Naive B cell (primary cell): ENCODE data around the gene TRABD. TPM values are rescaled to one million over a fixed set of nuclear protein-coding genes. Genes with fewer than 3 reads are reported as not detected.
"Not testable (repeated sequence)": the region's sequence is repeated elsewhere in the genome, so short reads cannot be mapped to it uniquely, and the experiment has no call there.

Source experiments
- ATAC-seq, 2 donors: fragments of 150-1000 bp; cut with Tn5 transposase; 2 replicates each; pipeline ENCODE4 v1.10.0; 2021; ENCODE audit warnings: low read depth in 2 of 2, mild to moderate bottlenecking in 2 of 2, moderate library complexity in 2 of 2
- DNase-seq: peaks from one replicate; pipeline ENCODE4 v3.0.0; 2022
- H3K27ac Mint-ChIP-seq, 6 donors: one replicate each; pipeline ENCODE4 v1.8.0; 2020 to 2022; ENCODE audit warnings: mild to moderate bottlenecking in 6 of 6, mixed read lengths in 6 of 6, moderate library complexity in 5 of 6, inconsistent platforms in 2 of 6
- H3K27me3 Mint-ChIP-seq, 3 donors: one replicate each; pipeline ENCODE4 v1.8.0; 2021 to 2022; ENCODE audit warnings: mixed read lengths in 3 of 3, mild to moderate bottlenecking in 1 of 3
- H3K36me3 Mint-ChIP-seq, 2 donors: one replicate each; pipeline ENCODE4 v1.8.0; 2020 to 2022; ENCODE audit warnings: mixed read lengths in 2 of 2, inconsistent platforms in 1 of 2, mild to moderate bottlenecking in 1 of 2
- H3K4me1 Mint-ChIP-seq, 3 donors: one replicate each; pipeline ENCODE4 v1.8.0; 2020 to 2022; ENCODE audit warnings: mixed read lengths in 3 of 3, inconsistent platforms in 1 of 3, mild to moderate bottlenecking in 1 of 3, moderate library complexity in 1 of 3
- H3K4me3 Mint-ChIP-seq, 8 donors: one replicate each; pipeline ENCODE4 v1.8.0; 2020 to 2022; ENCODE audit warnings: mild to moderate bottlenecking in 8 of 8, mixed read lengths in 8 of 8, moderate library complexity in 8 of 8, inconsistent platforms in 2 of 8
- H3K9me3 Mint-ChIP-seq, 7 donors: one replicate each; pipeline ENCODE4 v1.8.0; 2020 to 2022; ENCODE audit warnings: mixed read lengths in 7 of 7, mild to moderate bottlenecking in 5 of 7, inconsistent platforms in 2 of 7, moderate library complexity in 1 of 7
- polyA plus RNA-seq, 6 donors: library from polyadenylated mRNA; unstranded; fragments of 300-500 nt; fragmentation: Illumina TruSeq; gene quantifications; one replicate each; pipeline ENCODE4 v1.2.3, GENCODE V29; 2021; ENCODE audit warnings: low read depth in 6 of 6

The TRABD gene
- polyA plus RNA-seq, 6 donors from 2014 or later = 9.4 to 22.6 (median 15.1) TPM

DNA sequence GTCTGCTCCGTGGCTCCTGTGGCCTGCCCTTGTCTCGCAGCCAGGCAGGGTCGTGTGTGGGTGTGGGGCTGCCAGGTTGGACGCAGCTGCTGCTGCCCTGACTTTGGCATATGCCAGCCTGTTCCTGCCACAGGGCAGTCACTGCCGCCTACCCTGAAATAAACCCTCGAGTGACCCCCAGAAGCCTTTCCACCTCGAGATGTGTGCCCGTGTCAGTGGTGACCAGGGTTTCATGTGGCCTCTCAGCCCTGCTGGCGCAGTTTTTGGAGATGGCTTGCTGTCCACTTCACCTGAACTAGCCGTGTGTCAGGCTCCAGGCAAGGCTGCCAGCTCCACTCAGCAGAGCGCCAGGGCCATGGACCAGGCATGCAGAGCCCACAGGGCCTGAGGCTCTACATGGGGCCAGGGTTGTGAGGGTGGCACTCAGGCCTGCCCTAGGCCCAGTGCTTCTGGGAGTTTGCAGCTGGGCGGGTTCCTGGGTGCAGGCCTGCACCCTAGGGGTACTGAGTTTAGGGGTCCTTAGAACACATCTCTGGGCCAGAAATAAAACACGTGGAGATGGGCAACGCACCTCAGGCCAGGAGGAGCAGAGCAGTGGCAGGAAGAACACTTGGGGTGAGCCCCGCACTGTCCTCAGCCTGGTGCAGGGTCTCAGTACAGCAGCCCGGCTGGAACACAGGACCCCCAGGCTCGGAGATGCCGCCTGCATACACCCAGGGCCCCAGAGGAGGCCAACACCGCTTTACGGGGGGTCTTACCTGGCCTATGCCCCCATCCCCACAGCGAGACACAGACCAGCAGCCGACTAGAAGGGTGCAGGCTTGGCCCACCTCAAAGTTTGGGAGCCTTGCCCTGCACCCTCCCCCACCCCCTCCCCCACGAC lies 24.0 kb upstream of the TRABD start:
- Mint-ChIP-seq H3K4me3 (no peak overlapping the region), H3K4me1 (no peaks in the 10 kb centered on the region), H3K27ac (no peak overlapping the region), H3K9me3 (no peaks in the 10 kb centered on the region), H3K27me3 (peaks cover 14 to 39% (median 24%) of the 10 kb centered on the region in 3 donors), H3K36me3 (no peaks in the 10 kb centered on the region)
- no peak for DNase-seq
- no peak for ATAC-seq

DNA sequence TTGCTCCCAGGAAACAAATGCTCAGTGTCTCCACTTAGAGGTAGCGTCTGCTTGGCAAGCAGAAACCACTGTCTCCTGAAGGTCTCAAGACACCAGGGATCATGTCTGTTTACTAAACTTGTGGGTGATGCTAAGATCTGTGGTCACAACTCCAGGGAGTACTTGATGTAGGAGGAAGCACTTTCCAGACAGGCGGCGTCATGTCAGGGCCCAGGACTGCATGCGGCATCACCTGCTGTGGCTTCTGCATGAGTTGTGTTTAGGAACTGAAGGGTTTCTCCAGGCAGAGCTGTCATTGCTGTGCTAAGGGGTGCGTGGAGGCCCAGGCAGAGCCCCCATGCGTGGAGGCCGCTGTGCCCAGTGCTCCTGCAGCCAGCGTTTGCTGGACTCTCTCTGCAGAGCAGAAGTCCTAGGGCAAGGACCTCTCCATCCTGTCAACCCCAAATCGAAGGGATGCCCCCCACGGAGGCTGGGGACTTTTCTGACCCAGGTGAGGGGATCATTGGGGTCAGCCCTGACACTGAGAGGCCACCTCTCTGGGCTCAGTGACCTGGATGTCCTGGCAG lies 23.2 kb upstream of the TRABD start:
- DNase-seq = no peak
- H3K36me3 Mint-ChIP-seq = no peaks in the 10 kb centered on the region
- no peaks in the 10 kb centered on the region for H3K4me1 Mint-ChIP-seq
- ATAC-seq = no peak
- no peaks in the 10 kb centered on the region for H3K9me3 Mint-ChIP-seq
- H3K4me3 Mint-ChIP-seq = no peak overlapping the region
- H3K27ac Mint-ChIP-seq = peak overlapping the region in 1 of 6 donors; percentile 67
- peaks cover 14 to 40% (median 25%) of the 10 kb centered on the region in 3 donors for H3K27me3 Mint-ChIP-seq

DNA sequence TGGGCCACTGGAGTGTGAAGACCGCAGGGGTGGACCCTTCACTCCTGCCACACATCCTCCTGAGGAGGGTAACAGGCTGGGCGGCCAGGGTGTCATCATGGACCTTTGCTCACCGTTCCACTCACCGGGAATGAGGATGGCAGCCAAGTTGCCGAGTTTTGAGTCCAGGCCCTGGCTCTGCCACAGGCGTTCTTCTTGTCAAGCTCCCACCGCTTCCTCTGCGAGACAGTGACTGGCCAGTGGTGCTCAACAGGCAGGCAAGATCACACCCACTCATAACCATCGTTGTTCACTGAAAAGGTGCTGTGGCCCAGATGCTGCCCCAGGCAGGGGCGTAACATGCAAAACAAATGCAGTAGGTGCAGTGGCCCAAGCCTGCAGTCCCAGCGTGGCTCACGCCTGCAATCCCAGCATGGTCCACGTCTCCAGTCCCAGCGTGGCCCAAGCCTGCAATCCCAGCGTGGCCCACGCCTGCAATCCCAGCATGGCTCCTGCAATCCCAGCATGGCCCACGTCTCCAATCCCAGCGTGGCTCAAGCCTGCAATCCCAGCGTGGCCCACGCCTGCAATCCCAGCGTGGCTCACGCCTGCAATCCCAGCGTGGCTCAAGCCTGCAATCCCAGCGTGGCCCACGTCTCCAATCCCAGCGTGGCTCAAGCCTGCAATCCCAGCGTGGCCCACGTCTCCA lies 20.1 kb upstream of the TRABD start:
- Mint-ChIP-seq H3K9me3 (no peaks in the 10 kb centered on the region), H3K36me3 (no peaks in the 10 kb centered on the region), H3K4me1 (peaks cover 7 to 14% (median 10%) of the 10 kb centered on the region in 3 donors), H3K27me3 (peaks cover 22 to 50% (median 46%) of the 10 kb centered on the region in 3 donors), H3K4me3 (no peak overlapping the region), H3K27ac (no peak overlapping the region)
- ATAC-seq = no peak
- no peak for DNase-seq

DNA sequence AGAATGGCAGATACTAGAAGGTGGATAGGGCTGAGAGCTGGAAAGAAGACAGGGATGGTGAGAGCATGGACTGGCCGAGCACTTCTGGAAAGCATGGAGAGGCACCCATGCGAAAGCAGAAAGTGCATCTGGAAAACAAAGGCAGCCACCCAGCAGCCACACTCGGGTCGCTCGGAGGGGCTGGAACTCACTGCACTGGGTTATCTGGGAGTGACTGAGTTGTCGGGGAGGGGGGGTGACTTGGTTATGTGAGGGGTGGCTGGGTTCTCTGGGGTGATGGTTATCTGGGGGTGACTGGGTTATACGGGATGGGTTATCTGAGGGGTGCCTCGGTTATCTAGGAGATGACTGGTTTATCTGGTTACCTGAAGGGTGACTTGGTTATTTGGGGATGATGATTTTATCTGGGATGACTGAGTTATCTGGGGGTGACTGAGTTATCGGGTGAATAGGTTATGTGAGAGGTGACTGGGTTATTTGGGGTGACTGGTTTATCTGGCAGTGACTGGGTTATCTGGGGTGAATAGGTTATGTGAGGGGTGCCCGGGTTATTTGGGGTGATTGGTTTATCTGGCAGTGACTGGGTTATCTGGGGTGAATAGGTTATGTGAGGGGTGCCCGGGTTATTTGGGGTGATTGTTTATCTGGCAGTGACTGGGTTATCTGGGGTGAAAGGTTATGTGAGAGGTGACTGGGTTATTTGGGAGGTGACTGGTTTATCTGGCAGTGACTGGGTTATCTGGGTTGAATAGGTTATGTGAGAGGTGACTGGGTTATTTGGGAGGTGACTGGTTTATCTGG lies 17.8 kb upstream of the TRABD start:
- Mint-ChIP-seq H3K27ac (peak overlapping the region in 2 of 6 donors; percentile 42 to 54), H3K4me3 (peak overlapping the region in 5 of 8 donors; percentile 15 to 84 (median 79)), H3K36me3 (no peaks in the 10 kb centered on the region), H3K27me3 (peaks cover 20 to 49% (median 33%) of the 10 kb centered on the region in 3 donors), H3K9me3 (no peaks in the 10 kb centered on the region), H3K4me1 (peaks cover 20 to 22% (median 22%) of the 10 kb centered on the region in 3 donors)
- DNase-seq (no peak), ATAC-seq (no peak)

DNA sequence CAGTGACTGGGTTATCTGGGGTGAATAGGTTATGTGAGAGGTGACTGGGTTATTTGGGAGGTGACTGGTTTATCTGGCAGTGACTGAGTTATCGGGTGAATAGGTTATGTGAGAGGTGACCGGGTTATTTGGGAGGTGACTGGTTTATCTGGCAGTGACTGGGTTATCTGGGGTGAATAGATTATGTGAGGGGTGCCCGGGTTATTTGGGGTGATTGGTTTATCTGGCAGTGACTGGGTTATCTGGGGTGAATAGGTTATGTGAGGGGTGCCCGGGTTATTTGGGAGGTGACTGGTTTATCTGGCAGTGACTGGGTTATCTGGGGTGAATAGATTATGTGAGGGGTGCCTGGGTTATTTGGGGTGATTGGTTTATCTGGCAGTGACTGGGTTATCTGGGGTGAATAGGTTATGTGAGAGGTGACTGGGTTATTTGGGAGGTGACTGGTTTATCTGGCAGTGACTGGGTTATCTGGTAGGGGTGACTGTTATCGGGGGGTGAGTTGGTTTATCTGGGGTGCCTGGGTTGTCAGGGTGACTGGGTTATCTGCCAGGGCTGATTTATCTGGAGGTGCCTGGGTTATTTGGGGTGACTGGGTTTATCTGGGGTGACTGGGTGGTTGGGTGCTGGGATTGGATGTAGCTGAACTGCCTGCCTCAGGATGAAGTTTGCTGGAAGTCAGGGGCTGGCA lies 17.1 kb upstream of the TRABD start:
- not testable (repeated sequence) for DNase-seq, ATAC-seq

DNA sequence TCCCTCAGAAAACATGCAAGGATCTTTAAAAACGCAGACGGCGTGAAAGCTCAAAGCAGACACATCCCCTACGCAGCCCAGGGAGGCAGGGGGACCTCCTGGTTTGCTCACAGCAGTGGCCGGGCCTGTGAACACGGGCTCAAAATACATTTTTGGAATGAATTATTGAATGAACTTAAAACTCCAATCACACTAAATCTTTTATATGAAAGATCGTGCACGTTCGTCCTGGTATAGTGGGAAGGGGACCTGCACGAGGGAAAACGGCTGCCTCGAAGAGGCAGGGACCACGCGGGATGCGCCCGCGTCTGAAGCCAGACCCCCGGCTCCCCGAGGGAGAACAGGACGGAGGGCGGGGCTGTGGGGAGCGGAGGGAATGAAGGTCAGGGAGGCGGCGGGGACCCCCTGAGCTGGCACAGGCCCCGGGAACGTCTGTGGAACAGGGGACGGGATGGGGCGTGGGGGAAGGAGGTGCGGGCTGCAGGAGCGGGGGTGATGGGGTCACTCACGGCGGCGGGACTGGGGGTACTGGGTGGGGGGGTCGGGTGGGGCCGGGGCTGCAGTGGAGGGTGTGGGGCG lies 16.4 kb upstream of the TRABD start:
- H3K9me3 Mint-ChIP-seq = no peaks in the 10 kb centered on the region
- DNase-seq = no peak

More for the DNA sequence above, 17.1 kb upstream of the TRABD start:
- H3K36me3 Mint-ChIP-seq, H3K9me3 Mint-ChIP-seq: not testable (repeated sequence)
- H3K4me1 Mint-ChIP-seq = peaks cover 25 to 29% (median 26%) of the 10 kb centered on the region in 3 donors
- H3K4me3 Mint-ChIP-seq = peak overlapping the region; percentile 62 to 86 (median 77)
- H3K27me3 Mint-ChIP-seq = peaks cover 18 to 51% (median 31%) of the 10 kb centered on the region in 3 donors
- peak overlapping the region in 3 of 6 donors; percentile 34 to 96 (median 72) for H3K27ac Mint-ChIP-seq

DNA sequence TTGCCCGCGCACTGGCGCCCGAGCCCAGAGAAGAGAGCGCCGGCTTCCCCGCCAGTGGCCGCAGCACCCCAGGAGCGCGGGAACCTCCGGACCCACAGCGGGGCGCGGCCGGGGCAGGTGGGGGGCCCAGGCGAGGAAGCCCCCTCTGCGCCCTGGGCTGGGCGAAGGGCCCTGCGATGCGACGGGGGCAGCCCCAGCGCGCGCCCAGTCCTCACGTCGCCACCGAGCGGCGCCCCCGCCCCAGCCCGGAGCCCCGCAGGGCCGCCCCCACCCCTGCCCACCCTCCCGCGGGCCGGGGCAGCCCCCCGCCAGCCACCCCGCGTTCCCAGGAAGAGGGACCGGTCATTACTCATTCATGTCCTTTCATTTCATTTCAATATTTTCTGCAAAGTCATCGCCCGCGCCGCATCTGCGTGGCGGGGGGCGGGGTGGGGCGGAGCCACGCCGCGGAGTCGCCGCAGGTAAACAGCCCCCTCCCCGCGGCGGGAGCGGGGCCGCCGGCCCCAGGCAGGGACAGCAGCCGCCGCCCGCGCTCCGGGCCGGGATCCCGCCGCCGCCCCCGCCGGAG lies 15.9 kb upstream of the TRABD start:
- H3K4me1 Mint-ChIP-seq = peaks cover 28 to 30% (median 29%) of the 10 kb centered on the region in 3 donors
- peaks cover 18 to 47% (median 31%) of the 10 kb centered on the region in 3 donors for H3K27me3 Mint-ChIP-seq
- DNase-seq (no peak), ATAC-seq (peak; percentile 38 to 43)
- H3K36me3 Mint-ChIP-seq = no peaks in the 10 kb centered on the region
- peak overlapping the region in 4 of 8 donors; percentile 40 to 79 (median 56) for H3K4me3 Mint-ChIP-seq
- H3K9me3 Mint-ChIP-seq = no peaks in the 10 kb centered on the region
- H3K27ac Mint-ChIP-seq = no peak overlapping the region

More for the DNA sequence above, 16.4 kb upstream of the TRABD start:
- peak overlapping the region in 3 of 6 donors; percentile 63 to 96 (median 72) for H3K27ac Mint-ChIP-seq
- peaks cover 18 to 49% (median 31%) of the 10 kb centered on the region in 3 donors for H3K27me3 Mint-ChIP-seq
- no peaks in the 10 kb centered on the region for H3K36me3 Mint-ChIP-seq
- peak overlapping the region; percentile 62 to 86 (median 77) for H3K4me3 Mint-ChIP-seq
- ATAC-seq = no peak
- H3K4me1 Mint-ChIP-seq = peaks cover 28 to 29% (median 28%) of the 10 kb centered on the region in 3 donors

DNA sequence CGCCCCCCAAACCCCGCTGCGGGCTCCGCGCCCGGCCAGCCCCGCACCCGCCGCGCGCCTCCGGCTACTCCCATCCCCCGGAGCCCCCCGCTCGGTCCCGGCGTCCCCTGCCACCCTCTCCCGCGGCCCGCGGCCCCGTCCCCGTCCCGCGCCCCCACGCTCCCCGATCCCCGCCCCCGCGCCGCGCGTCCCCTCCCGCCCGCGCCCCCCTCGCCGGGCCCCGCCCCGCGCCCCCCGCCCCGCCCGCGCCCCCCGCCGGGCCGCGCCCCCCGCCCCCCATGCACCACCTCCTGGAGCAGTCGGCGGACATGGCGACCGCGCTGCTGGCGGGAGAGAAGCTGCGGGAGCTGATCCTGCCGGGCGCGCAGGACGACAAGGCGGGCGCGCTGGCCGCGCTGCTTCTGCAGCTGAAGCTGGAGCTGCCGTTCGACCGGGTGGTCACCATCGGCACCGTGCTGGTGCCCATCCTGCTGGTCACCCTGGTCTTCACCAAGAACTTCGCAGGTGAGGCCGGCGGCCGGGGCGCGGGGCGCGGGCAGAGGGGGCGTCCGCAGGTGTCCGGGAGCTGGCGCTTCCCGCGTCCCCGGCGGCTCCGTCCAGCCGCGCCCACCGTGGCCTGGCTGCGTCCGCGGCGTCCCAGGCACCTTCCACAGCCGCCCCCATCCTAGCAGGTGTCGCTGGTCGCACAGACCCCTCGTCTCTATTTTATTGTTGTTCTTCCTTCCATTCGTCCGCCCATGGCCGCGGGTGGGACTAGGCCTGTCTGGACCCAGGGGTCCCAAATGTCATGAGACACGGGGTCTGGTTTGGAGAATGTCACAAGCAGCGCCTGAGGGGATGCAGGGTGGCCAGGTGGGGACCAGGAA lies 15.0 kb upstream of the TRABD start, which contains the start of gene PANX2:
TSS of gene PANX2 (plus strand) at position 279 of the 866 bp plus-strand sequence. CDS start at position 279, 0 bp downstream.
- Mint-ChIP-seq H3K27ac (peak within 1 kb of the TSS in 3 of 6 donors; percentile 47 to 82 (median 65)), H3K36me3 (no peaks in the 10 kb centered on the region), H3K27me3 (peaks cover 13 to 47% (median 31%) of the 10 kb centered on the region in 3 donors), H3K4me1 (peaks cover 28 to 30% (median 30%) of the 10 kb centered on the region in 3 donors), H3K9me3 (no peaks in the 10 kb centered on the region), H3K4me3 (peak within 1 kb of the TSS; percentile 16 to 84 (median 70))
- DNase-seq (no peak), ATAC-seq (no peak)

DNA sequence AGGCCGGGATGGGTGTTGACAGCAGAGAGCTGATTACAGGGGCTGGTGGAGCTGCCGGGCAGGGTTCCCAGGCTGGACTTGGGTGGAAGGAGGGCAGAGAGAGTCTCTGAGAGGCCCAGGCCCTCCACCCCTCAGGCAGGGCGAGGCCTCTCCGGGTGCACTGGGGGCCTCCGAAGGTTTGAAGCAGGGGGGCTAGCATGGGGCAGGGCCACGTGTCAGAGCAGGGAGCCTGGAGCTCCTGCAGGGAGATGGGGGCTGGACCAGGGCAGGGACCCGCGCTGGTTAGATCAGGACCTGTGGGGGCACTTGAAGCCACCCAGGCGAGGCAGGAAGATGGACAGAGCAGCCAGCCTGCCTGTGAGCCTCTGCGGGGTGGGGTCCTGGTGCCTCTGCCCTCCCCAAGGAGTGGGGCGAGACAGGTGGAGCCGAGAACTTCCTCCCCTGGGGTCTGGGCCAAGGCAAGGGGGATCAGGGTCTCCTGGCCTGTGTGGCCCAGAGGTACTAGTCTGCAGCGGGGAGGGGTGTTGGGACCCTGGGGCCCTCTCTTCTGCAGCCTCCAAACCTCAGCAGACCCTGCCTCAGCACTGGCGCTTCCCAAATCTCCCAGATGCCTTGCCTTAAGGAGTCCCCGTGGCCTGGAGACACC lies 14.3 kb upstream of the TRABD start:
- H3K36me3 Mint-ChIP-seq = no peaks in the 10 kb centered on the region
- H3K27me3 Mint-ChIP-seq = peaks cover 13 to 47% (median 31%) of the 10 kb centered on the region in 3 donors
- peaks cover 28 to 37% (median 34%) of the 10 kb centered on the region in 3 donors for H3K4me1 Mint-ChIP-seq
- no peaks in the 10 kb centered on the region for H3K9me3 Mint-ChIP-seq
- peak overlapping the region in 2 of 6 donors; percentile 47 to 65 for H3K27ac Mint-ChIP-seq
- DNase-seq (no peak), ATAC-seq (no peak)
- peak overlapping the region; percentile 27 to 84 (median 70) for H3K4me3 Mint-ChIP-seq

DNA sequence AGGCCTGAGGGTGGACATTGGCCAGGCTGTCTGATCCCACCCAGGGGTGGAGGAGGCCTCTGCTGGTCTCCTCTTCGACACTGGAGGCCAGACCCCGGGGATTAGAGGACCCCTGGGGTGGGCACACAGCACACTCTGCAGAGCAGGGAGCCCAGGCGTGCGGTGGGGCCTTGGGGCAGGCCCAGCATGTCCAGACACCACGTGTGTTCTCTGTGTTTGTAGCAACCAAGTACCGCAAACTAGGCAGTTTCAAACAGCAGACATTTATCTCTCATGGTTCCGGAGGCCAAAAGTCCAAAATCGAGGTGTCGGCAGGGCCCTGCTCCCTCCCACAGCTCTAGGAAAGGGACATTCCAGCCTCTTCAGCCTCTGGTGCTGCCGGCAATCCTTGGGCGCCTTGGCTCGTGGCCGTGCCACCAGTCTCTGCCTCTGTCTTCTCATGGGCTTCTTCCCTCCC lies 13.7 kb upstream of the TRABD start:
- Mint-ChIP-seq H3K9me3 (no peaks in the 10 kb centered on the region), H3K4me1 (peaks cover 28 to 39% (median 34%) of the 10 kb centered on the region in 3 donors), H3K27ac (peak overlapping the region in 5 of 6 donors; percentile 11 to 80 (median 54)), H3K4me3 (peak overlapping the region in 6 of 8 donors; percentile 20 to 91 (median 47)), H3K27me3 (peaks cover 13 to 47% (median 31%) of the 10 kb centered on the region in 3 donors), H3K36me3 (no peaks in the 10 kb centered on the region)
- DNase-seq (no peak), ATAC-seq (no peak)
